Measurements from ENCODE around the gene DYTN.

DNA sequence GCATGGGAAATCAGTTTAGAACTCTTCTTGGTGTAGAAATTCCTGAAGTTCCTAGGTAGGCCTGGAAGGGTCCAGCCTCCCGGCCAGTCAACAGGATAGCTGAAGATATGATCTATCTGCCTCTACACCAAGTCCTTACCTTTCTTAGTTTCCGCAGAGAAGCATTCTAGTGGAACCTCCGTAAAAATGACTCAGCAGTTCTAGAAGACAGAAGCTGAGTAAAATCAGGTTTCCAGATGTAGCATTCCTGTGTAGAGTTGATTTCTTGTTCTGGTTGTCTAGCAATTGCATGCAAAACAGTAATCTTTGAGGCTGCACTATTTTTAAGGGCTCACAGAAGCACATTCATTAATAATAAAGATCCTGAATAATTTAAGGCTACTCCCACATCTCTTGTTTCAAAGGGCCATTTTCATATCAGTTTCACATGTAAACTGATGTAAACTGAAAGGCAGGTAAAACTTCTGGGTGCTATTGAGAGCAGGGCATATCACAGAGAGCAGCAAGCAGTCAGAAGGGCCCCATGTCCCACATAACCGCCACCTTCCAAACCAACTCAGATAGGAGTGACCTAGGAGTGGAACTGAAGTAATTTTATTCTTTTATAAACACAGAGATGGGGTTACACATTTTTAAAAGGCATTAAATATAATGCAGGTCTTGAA, 3.2 kb upstream of the DYTN start:
- TF ChIP-seq, protein P1, sequence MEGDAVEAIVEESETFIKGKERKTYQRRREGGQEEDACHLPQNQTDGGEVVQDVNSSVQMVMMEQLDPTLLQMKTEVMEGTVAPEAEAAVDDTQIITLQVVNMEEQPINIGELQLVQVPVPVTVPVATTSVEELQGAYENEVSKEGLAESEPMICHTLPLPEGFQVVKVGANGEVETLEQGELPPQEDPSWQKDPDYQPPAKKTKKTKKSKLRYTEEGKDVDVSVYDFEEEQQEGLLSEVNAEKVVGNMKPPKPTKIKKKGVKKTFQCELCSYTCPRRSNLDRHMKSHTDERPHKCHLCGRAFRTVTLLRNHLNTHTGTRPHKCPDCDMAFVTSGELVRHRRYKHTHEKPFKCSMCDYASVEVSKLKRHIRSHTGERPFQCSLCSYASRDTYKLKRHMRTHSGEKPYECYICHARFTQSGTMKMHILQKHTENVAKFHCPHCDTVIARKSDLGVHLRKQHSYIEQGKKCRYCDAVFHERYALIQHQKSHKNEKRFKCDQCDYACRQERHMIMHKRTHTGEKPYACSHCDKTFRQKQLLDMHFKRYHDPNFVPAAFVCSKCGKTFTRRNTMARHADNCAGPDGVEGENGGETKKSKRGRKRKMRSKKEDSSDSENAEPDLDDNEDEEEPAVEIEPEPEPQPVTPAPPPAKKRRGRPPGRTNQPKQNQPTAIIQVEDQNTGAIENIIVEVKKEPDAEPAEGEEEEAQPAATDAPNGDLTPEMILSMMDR (IDR thresholded peaks at IDR 0.05), result no peak
- no peak for TF ChIP-seq POLR2A (IDR thresholded peaks at IDR 0.05)

All from adrenal gland (tissue), 5 donors.